ENCODE data around the gene EXOC6. TPM values are rescaled to one million over a fixed set of nuclear protein-coding genes. Genes with fewer than 3 reads are reported as not detected.

Gene EXOC6
- polyA plus RNA-seq, 4 donors = 6.7 to 17.5 (median 9.6) TPM

DNA sequence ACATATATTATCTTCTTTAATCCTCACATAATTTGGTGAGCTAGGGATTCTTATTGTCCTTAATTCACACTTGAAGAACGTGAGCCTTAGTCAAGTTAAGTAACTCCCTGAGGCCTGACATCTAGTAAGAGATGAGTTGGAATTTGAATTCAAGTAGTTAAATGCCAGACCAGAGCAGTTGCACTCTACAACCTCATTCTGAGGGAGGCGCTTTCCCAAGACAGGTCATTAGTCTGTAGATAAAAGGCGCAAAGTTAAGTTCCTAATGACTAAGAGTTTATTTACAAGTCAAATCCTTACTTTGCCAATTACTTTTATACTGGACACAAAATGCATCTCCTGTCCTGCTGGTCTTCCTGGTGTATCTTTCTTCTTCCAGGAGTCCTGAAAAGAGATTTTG is 3.6 kb upstream of the EXOC6 start:
- FAIRE-seq = no peak
- peak; percentile 31 to 59 for DNase-seq
- Histone ChIP-seq H3K27me3 (ENCODE audit: control insufficient read depth in 3 of 3, insufficient read depth in 3 of 3, low read length in 3 of 3) (no peaks in the 10 kb centered on the region), H3K4me3 (ENCODE audit: low read depth in 1 of 3, low read length in 3 of 3) (no peak overlapping the region), H3K9me3 (ENCODE audit: control insufficient read depth in 2 of 2, insufficient read depth in 1 of 2, low read depth in 1 of 2, low read length in 1 of 2) (no peaks in the 10 kb centered on the region), H3K4me1 (ENCODE audit: control insufficient read depth in 3 of 3, insufficient read depth in 2 of 3, low read depth in 1 of 3, low read length in 2 of 3) (peaks cover 0 to 6% (median 0%) of the 10 kb centered on the region in 3 donors), H3K36me3 (ENCODE audit: control insufficient read depth in 3 of 3, insufficient read depth in 2 of 3, low read depth in 1 of 3, low read length in 3 of 3) (no peaks in the 10 kb centered on the region), H3K27ac (ENCODE audit: low read depth in 1 of 3, low read length in 2 of 3) (no peak overlapping the region)
- 21 to 45% (median 41%) methylated on average over 3 of the region's 3 CpGs for WGBS, 3 donors

DNA sequence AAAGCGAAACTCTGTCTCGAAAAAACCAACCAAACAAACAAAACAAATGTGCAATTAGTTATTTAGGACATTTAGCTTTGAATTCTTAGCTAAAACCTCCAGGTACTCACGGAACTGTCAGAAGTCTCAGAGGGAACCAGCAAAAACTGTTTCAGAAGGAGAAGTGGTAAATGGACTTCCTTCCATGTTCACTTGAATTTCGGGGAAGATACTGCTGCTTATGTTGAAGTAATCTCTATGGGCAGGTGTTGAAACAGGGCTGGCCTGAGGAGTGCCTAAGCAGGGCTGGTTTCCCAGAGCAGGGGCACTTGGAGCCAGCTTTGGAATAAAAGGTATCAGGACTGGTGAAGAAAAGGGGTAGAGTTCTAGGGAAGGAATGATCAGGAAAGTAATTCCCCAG is 2.4 kb upstream of the EXOC6 start:
- no peaks in the 10 kb centered on the region for H3K36me3 ChIP-seq (ENCODE audit: control insufficient read depth in 3 of 3, insufficient read depth in 2 of 3, low read depth in 1 of 3, low read length in 3 of 3)
- H3K4me3 ChIP-seq (ENCODE audit: low read depth in 1 of 3, low read length in 3 of 3) = no peak overlapping the region
- FAIRE-seq = no peak
- WGBS, 3 donors = 74 to 84% (median 77%) methylated on average over 4 of the region's 4 CpGs
- no peaks in the 10 kb centered on the region for H3K9me3 ChIP-seq (ENCODE audit: control insufficient read depth in 2 of 2, insufficient read depth in 1 of 2, low read depth in 1 of 2, low read length in 1 of 2)
- DNase-seq = no peak
- peak overlapping the region in 1 of 3 donors; percentile 17 for H3K27ac ChIP-seq (ENCODE audit: low read depth in 1 of 3, low read length in 2 of 3)
- H3K4me1 ChIP-seq (ENCODE audit: control insufficient read depth in 3 of 3, insufficient read depth in 2 of 3, low read depth in 1 of 3, low read length in 2 of 3) = peaks cover 0 to 6% (median 0%) of the 10 kb centered on the region in 3 donors
- H3K27me3 ChIP-seq (ENCODE audit: control insufficient read depth in 3 of 3, insufficient read depth in 3 of 3, low read length in 3 of 3) = no peaks in the 10 kb centered on the region

DNA sequence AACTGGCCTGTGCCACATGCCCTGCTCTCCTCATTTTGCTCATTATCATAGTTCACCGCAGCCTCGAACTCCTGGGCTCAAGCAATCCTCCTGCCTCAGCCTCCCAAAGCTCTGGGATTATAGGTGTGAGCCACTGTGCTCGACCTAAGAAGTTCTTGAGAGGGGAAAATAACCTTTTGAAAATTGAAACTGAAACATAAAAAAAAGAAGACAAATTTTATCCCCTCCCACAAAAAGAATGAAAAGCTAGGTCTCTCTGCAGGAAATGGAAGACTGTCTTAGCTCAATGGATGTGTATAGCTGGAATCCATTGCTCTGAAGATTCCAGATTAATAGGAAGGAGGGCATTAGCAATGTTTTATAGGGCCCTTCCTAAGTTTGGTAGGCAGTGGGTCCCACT is 2.0 kb upstream of the EXOC6 start:
- Histone ChIP-seq H3K4me1 (ENCODE audit: control insufficient read depth in 3 of 3, insufficient read depth in 2 of 3, low read depth in 1 of 3, low read length in 2 of 3) (peaks cover 0 to 6% (median 0%) of the 10 kb centered on the region in 3 donors), H3K9me3 (ENCODE audit: control insufficient read depth in 2 of 2, insufficient read depth in 1 of 2, low read depth in 1 of 2, low read length in 1 of 2) (no peaks in the 10 kb centered on the region), H3K27ac (ENCODE audit: low read depth in 1 of 3, low read length in 2 of 3) (peak overlapping the region in 1 of 3 donors; percentile 17), H3K36me3 (ENCODE audit: control insufficient read depth in 3 of 3, insufficient read depth in 2 of 3, low read depth in 1 of 3, low read length in 3 of 3) (no peaks in the 10 kb centered on the region), H3K27me3 (ENCODE audit: control insufficient read depth in 3 of 3, insufficient read depth in 3 of 3, low read length in 3 of 3) (no peaks in the 10 kb centered on the region), H3K4me3 (ENCODE audit: low read depth in 1 of 3, low read length in 3 of 3) (no peak overlapping the region)
- DNase-seq (no peak), FAIRE-seq (no peak)
- 50 to 63% (median 58%) methylated on average over 3 of the region's 3 CpGs for WGBS, 3 donors

DNA sequence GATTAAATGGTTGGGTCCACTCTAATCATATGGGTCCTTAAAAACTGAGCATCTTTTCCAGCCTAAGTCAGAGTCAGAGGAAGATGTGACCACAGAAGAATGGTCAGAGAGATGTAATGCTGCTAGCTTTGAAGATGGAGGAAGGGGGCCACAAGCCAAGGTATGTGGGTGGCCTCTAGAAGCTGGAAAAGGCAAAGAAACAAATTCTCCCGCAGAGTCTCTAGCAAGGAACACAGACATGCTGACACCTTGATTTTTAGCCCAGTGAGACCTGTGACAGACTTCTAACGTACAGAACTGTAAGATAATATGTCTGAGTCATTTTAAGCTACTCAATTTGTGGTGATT is 1.5 kb upstream of the EXOC6 start:
- Histone ChIP-seq H3K27me3 (ENCODE audit: control insufficient read depth in 3 of 3, insufficient read depth in 3 of 3, low read length in 3 of 3) (no peaks in the 10 kb centered on the region), H3K9me3 (ENCODE audit: control insufficient read depth in 2 of 2, insufficient read depth in 1 of 2, low read depth in 1 of 2, low read length in 1 of 2) (no peaks in the 10 kb centered on the region), H3K4me3 (ENCODE audit: low read depth in 1 of 3, low read length in 3 of 3) (no peak overlapping the region), H3K36me3 (ENCODE audit: control insufficient read depth in 3 of 3, insufficient read depth in 2 of 3, low read depth in 1 of 3, low read length in 3 of 3) (no peaks in the 10 kb centered on the region), H3K4me1 (ENCODE audit: control insufficient read depth in 3 of 3, insufficient read depth in 2 of 3, low read depth in 1 of 3, low read length in 2 of 3) (peaks cover 0 to 6% (median 0%) of the 10 kb centered on the region in 3 donors), H3K27ac (ENCODE audit: low read depth in 1 of 3, low read length in 2 of 3) (no peak overlapping the region)
- FAIRE-seq (no peak), DNase-seq (no peak)
- WGBS, 3 donors = 81 to 86% (median 82%) methylated on average over 2 of the region's 2 CpGs

DNA sequence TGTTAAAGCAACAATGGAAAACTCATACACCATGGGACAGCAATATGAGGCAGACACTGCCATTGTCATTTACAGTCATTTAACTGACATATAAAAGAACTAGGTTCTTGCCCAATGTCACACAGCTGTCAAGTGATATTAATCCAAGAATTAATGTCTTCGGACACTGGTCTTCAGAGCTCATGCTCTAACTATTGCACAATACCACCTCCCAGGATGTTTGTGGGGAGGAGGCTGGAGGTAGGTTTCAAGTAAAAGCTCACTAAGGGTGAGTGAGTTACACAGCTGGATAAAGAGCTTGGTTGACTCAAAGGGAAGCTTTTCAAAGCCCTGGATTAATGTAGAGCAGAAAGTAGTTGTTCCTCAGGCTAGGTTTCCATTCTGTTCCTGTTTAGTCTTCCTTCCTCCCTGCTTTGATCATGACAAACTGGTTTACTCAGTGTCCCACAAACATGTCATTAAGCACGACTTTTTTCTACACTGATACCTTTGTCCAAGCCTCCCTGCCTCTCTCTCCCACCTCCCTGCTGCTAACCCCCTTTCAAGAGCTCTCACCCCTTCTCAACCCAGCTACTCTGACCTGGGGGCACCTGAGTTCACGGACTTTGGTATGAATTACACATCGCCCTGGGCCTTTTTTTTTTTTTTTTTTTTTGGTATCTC is 987 bp upstream of the EXOC6 start:
- Histone ChIP-seq H3K36me3 (ENCODE audit: control insufficient read depth in 3 of 3, insufficient read depth in 2 of 3, low read depth in 1 of 3, low read length in 3 of 3) (no peaks in the 10 kb centered on the region), H3K4me1 (ENCODE audit: control insufficient read depth in 3 of 3, insufficient read depth in 2 of 3, low read depth in 1 of 3, low read length in 2 of 3) (peaks cover 0 to 6% (median 0%) of the 10 kb centered on the region in 3 donors), H3K27ac (ENCODE audit: low read depth in 1 of 3, low read length in 2 of 3) (no peak overlapping the region), H3K9me3 (ENCODE audit: control insufficient read depth in 2 of 2, insufficient read depth in 1 of 2, low read depth in 1 of 2, low read length in 1 of 2) (no peaks in the 10 kb centered on the region), H3K27me3 (ENCODE audit: control insufficient read depth in 3 of 3, insufficient read depth in 3 of 3, low read length in 3 of 3) (no peaks in the 10 kb centered on the region), H3K4me3 (ENCODE audit: low read depth in 1 of 3, low read length in 3 of 3) (no peak overlapping the region)
- FAIRE-seq (no peak), DNase-seq (peak; percentile 14 to 39)
- WGBS, 3 donors = 33 to 58% (median 54%) methylated on average over 4 of the region's 4 CpGs

DNA sequence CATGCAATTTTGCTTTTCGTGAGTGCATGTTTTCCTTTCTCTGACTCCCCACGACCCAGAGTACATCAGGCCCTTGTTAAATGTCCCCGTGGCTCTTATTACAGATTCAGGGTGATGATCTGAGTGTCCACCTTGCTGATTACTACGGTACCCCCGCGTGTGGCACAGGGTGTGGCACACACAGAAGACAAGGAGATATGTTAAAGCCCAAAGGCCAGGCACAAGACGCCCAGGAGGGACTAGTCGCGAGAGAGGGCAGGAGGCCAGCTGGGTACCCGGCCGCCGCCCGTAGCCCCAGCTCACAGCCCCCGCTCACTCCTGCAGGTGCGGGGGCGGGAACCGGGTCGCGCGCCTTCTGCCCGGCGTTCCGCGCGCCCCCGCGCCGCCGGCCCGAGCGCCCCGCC is 281 bp upstream of the EXOC6 start:
- H3K4me1 ChIP-seq (ENCODE audit: control insufficient read depth in 3 of 3, insufficient read depth in 2 of 3, low read depth in 1 of 3, low read length in 2 of 3) = peaks cover 0 to 6% (median 0%) of the 10 kb centered on the region in 3 donors
- H3K9me3 ChIP-seq (ENCODE audit: control insufficient read depth in 2 of 2, insufficient read depth in 1 of 2, low read depth in 1 of 2, low read length in 1 of 2) = no peaks in the 10 kb centered on the region
- FAIRE-seq (no peak), DNase-seq (no peak)
- peak overlapping the region; percentile 74 to 100 (median 92) for H3K4me3 ChIP-seq (ENCODE audit: low read depth in 1 of 3, low read length in 3 of 3)
- H3K27ac ChIP-seq (ENCODE audit: low read depth in 1 of 3, low read length in 2 of 3) = peak overlapping the region in 2 of 3 donors; percentile 68 to 92
- no peaks in the 10 kb centered on the region for H3K36me3 ChIP-seq (ENCODE audit: control insufficient read depth in 3 of 3, insufficient read depth in 2 of 3, low read depth in 1 of 3, low read length in 3 of 3)
- H3K27me3 ChIP-seq (ENCODE audit: control insufficient read depth in 3 of 3, insufficient read depth in 3 of 3, low read length in 3 of 3) = no peaks in the 10 kb centered on the region
- WGBS, 3 donors = 0 to 2% (median 1%) methylated on average over 20 to 32 of the region's 32 CpGs

DNA sequence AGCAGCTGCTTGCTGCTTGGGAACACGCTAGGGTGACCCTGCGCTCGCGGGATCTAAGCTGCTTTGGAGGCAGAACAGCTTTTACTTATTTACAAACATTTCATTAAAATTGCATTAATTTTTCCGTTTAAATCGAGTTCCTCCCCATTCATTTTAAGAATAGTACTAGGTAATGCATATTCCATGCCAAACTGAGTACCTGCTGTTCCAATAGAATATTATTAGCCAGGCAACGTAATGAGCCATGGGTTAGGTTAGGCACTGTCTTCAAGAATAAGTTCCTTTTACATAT is 860 bp downstream of the EXOC6 start:
- H3K27ac ChIP-seq (ENCODE audit: low read depth in 1 of 3, low read length in 2 of 3) = peak overlapping the region; percentile 35 to 96 (median 92)
- peak overlapping the region; percentile 74 to 100 (median 92) for H3K4me3 ChIP-seq (ENCODE audit: low read depth in 1 of 3, low read length in 3 of 3)
- peak in 1 of 2 donors; percentile 33 for DNase-seq
- H3K27me3 ChIP-seq (ENCODE audit: control insufficient read depth in 3 of 3, insufficient read depth in 3 of 3, low read length in 3 of 3) = no peaks in the 10 kb centered on the region
- H3K9me3 ChIP-seq (ENCODE audit: control insufficient read depth in 2 of 2, insufficient read depth in 1 of 2, low read depth in 1 of 2, low read length in 1 of 2) = no peaks in the 10 kb centered on the region
- H3K36me3 ChIP-seq (ENCODE audit: control insufficient read depth in 3 of 3, insufficient read depth in 2 of 3, low read depth in 1 of 3, low read length in 3 of 3) = no peaks in the 10 kb centered on the region
- no peak for FAIRE-seq
- WGBS, 3 donors = 0 to 2% (median 1%) methylated on average over 7 of the region's 7 CpGs
- H3K4me1 ChIP-seq (ENCODE audit: control insufficient read depth in 3 of 3, insufficient read depth in 2 of 3, low read depth in 1 of 3, low read length in 2 of 3) = peaks cover 0 to 6% (median 0%) of the 10 kb centered on the region in 3 donors

DNA sequence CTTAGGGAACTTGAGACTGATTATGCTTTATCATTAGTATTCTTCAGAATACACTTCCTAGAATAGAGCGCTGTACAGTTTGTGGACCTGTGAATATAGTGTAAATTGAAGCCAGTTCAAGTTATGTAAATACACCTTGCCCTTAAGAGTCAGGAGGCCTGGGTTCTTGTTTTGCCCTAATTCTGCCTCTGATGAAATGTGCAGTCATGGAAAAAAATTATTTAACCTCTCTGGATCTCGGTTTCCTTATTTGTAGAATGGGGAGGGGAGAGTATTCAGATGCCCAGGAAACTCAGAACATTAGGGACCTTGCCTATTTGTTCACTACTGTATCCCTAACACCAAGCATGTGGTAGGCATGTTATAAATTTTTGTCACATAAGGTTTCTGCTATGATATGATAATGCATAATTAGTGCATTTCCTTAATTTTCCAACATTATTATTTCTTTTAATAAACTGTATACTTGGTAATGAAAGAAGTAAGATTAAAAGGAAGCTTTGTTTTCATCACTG is 1.3 kb downstream of the EXOC6 start:
- Histone ChIP-seq H3K36me3 (ENCODE audit: control insufficient read depth in 3 of 3, insufficient read depth in 2 of 3, low read depth in 1 of 3, low read length in 3 of 3) (no peaks in the 10 kb centered on the region), H3K4me3 (ENCODE audit: low read depth in 1 of 3, low read length in 3 of 3) (peak overlapping the region in 1 of 3 donors; percentile 74), H3K4me1 (ENCODE audit: control insufficient read depth in 3 of 3, insufficient read depth in 2 of 3, low read depth in 1 of 3, low read length in 2 of 3) (peaks cover 0 to 6% (median 0%) of the 10 kb centered on the region in 3 donors), H3K27me3 (ENCODE audit: control insufficient read depth in 3 of 3, insufficient read depth in 3 of 3, low read length in 3 of 3) (no peaks in the 10 kb centered on the region), H3K27ac (ENCODE audit: low read depth in 1 of 3, low read length in 2 of 3) (no peak overlapping the region), H3K9me3 (ENCODE audit: control insufficient read depth in 2 of 2, insufficient read depth in 1 of 2, low read depth in 1 of 2, low read length in 1 of 2) (no peaks in the 10 kb centered on the region)
- FAIRE-seq (no peak), DNase-seq (no peak)
- 34 to 53% (median 45%) methylated on average over 2 of the region's 2 CpGs for WGBS, 3 donors

DNA sequence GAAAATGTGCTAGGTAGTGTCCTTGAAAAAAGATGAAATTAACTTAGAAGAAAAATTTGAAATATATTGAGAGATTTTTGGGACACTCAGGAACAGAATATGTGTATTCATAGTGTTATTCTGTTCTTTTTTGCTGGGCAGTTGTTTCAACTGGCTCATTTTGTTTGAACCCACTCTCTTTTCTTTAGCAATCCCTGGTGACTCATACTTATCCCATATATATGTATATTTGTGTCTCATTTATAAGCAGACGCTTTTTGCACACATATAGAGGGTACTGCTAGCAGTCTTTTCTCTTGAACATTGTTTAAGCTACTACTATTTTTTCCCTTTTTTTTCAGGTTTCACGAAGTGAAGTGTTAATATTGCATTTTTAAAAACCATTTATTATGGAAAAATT is 1.9 kb downstream of the EXOC6 start:
- no peak overlapping the region for H3K27ac ChIP-seq (ENCODE audit: low read depth in 1 of 3, low read length in 2 of 3)
- peaks cover 0 to 6% (median 0%) of the 10 kb centered on the region in 3 donors for H3K4me1 ChIP-seq (ENCODE audit: control insufficient read depth in 3 of 3, insufficient read depth in 2 of 3, low read depth in 1 of 3, low read length in 2 of 3)
- WGBS, 3 donors = 90 to 94% (median 93%) methylated on average over 2 of the region's 2 CpGs
- no peak for FAIRE-seq
- H3K36me3 ChIP-seq (ENCODE audit: control insufficient read depth in 3 of 3, insufficient read depth in 2 of 3, low read depth in 1 of 3, low read length in 3 of 3) = no peaks in the 10 kb centered on the region
- no peak overlapping the region for H3K4me3 ChIP-seq (ENCODE audit: low read depth in 1 of 3, low read length in 3 of 3)
- DNase-seq = no peak
- H3K27me3 ChIP-seq (ENCODE audit: control insufficient read depth in 3 of 3, insufficient read depth in 3 of 3, low read length in 3 of 3) = no peaks in the 10 kb centered on the region
- H3K9me3 ChIP-seq (ENCODE audit: control insufficient read depth in 2 of 2, insufficient read depth in 1 of 2, low read depth in 1 of 2, low read length in 1 of 2) = no peaks in the 10 kb centered on the region

Data from small intestine (tissue), 7 donors.